ENCODE results near the gene CCDC54. TPM values are rescaled to one million over a fixed set of nuclear protein-coding genes. Genes with fewer than 3 reads are reported as not detected.

Gene CCDC54
- total RNA-seq, 1 experiment from 2014 or later, result not detected

DNA sequence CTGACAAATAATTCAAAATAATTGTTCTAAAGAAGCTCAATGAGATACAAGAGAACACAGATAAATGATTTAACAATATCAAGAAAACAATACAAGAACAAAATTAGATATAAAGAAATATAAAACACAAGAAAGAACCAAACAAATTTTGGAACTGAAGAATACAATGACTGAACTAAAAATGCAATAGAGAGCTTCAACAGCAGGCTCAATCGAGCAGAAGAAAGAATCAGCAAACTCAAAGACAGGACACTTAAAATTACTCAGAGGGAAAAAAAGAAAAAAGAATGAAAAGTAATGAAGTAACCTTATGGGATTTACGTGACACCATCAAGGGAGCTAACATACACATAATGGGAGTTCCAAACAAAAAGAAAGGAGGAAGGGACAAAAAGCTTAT, 32.1 kb downstream of the CCDC54 start:
- H3K27me3 ChIP-seq (ENCODE audit: insufficient read depth, low read length), result no peaks in the 10 kb centered on the region
- no peak overlapping the region for H2BK12ac ChIP-seq (ENCODE audit: insufficient read length, low read depth, low read length)
- H4K5ac ChIP-seq (ENCODE audit: insufficient read length, low read depth, low read length), result no peak overlapping the region
- H4K91ac ChIP-seq (ENCODE audit: insufficient read length, low read depth, low read length), result no peak overlapping the region
- H2AFZ ChIP-seq (ENCODE audit: low read length), result no peak overlapping the region
- no CpG with 5 or more reads among the region's 2 CpGs for WGBS (ENCODE audit: extremely low coverage, insufficient read length, low lambda C conversion rate)
- H3K79me2 ChIP-seq (ENCODE audit: insufficient read depth, low read length), result no peaks in the 10 kb centered on the region
- Mint-ChIP-seq H3K36me3 (ENCODE audit: insufficient read depth in 1 of 3, low read depth in 3 of 3) (peaks cover 0 to 8% (median 0%) of the 10 kb centered on the region in 3 experiments; a peak in 3 of 7 replicates), H3K9me3 (peaks cover 9 to 10% of the 10 kb centered on the region in 2 experiments; a peak in 4 of 5 replicates), H3K4me1 (no peaks in the 10 kb centered on the region; a peak in 1 of 4 replicates), H3K4me3 (no peak overlapping the region), H3K27me3 (ENCODE audit: low read depth) (no peaks in the 10 kb centered on the region), H3K27ac (no peak overlapping the region)
- no peak overlapping the region for H3K9ac ChIP-seq (ENCODE audit: extremely low read depth, insufficient read length, low read length)
- H4K20me1 ChIP-seq (ENCODE audit: control insufficient read depth, insufficient read depth, insufficient read length), result no peaks in the 10 kb centered on the region
- H3K9me3 ChIP-seq (ENCODE audit: control insufficient read depth, low read depth, low read length), result no peaks in the 10 kb centered on the region
- no peaks in the 10 kb centered on the region for H3K23me2 ChIP-seq (ENCODE audit: insufficient read length, low read depth, low read length, poor library complexity, severe bottlenecking)
- no peak overlapping the region for H2BK120ac ChIP-seq (ENCODE audit: low read depth, low read length, poor library complexity, severe bottlenecking)
- TF ChIP-seq, protein P1, sequence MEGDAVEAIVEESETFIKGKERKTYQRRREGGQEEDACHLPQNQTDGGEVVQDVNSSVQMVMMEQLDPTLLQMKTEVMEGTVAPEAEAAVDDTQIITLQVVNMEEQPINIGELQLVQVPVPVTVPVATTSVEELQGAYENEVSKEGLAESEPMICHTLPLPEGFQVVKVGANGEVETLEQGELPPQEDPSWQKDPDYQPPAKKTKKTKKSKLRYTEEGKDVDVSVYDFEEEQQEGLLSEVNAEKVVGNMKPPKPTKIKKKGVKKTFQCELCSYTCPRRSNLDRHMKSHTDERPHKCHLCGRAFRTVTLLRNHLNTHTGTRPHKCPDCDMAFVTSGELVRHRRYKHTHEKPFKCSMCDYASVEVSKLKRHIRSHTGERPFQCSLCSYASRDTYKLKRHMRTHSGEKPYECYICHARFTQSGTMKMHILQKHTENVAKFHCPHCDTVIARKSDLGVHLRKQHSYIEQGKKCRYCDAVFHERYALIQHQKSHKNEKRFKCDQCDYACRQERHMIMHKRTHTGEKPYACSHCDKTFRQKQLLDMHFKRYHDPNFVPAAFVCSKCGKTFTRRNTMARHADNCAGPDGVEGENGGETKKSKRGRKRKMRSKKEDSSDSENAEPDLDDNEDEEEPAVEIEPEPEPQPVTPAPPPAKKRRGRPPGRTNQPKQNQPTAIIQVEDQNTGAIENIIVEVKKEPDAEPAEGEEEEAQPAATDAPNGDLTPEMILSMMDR (conservative IDR thresholded peaks at IDR 0.05), result no peak
- no peak overlapping the region for H3K23ac ChIP-seq (ENCODE audit: insufficient read length, low read depth, low read length)
- H3K4ac ChIP-seq (ENCODE audit: low read depth, low read length), result no peak overlapping the region
- no peaks in the 10 kb centered on the region for H3K4me1 ChIP-seq (ENCODE audit: insufficient read depth, low read length)
- H2AK5ac ChIP-seq (ENCODE audit: insufficient read length, low read length), result no peak overlapping the region
- no peak overlapping the region for H3K4me2 ChIP-seq (ENCODE audit: insufficient read depth, insufficient read length, low read length)
- no peak overlapping the region for H3K27ac ChIP-seq (ENCODE audit: insufficient read length, low read depth, low read length)
- H2BK20ac ChIP-seq (ENCODE audit: low read depth, low read length, poor library complexity, severe bottlenecking), result no peak overlapping the region
- H3K56ac ChIP-seq (ENCODE audit: insufficient read length, low read depth, low read length), result no peak overlapping the region
- no peak for DNase-seq
- H3K14ac ChIP-seq (ENCODE audit: insufficient read depth, low read length), result no peak overlapping the region
- H3K79me1 ChIP-seq (ENCODE audit: insufficient read depth, low read depth, low read length, poor library complexity, severe bottlenecking), result no peaks in the 10 kb centered on the region
- H3T11ph ChIP-seq (ENCODE audit: low read length), result no peak overlapping the region
- no peak overlapping the region for H4K8ac ChIP-seq (replicated peaks; ENCODE audit: insufficient read length, low read depth, low read length)
- no peak overlapping the region for H3K18ac ChIP-seq (ENCODE audit: insufficient read length, low read depth, low read length)
- H2BK5ac ChIP-seq (ENCODE audit: insufficient read length, low read length), result no peak overlapping the region
- no peak overlapping the region for H2BK15ac ChIP-seq (ENCODE audit: low read depth, low read length)

Data from H9 (cell line).